DOHH2 (cell line): ENCODE data around the gene PPP2R2C.

Source experiments
- H3F3A ChIP-seq: fragments of 200-600 bp; sonication (generic), shearing (Covaris generic); 2 replicates; pipeline ENCODE4 v1.6.0; 2016; ENCODE audit warnings: antibody characterized with exemption, mild to moderate bottlenecking; ENCODE audit not compliant: control insufficient read depth, insufficient read depth
- H3K27ac ChIP-seq: fragments of 200-600 bp; sonication (generic); 2 replicates; pipeline ENCODE4 v1.5.1; 2014; ENCODE audit warnings: low read depth, mild to moderate bottlenecking, low read length, moderate library complexity
- H3K27me3 ChIP-seq: fragments of 200-600 bp; sonication (generic); 2 replicates; pipeline ENCODE4 v1.6.1; 2014; ENCODE audit warnings: mild to moderate bottlenecking, low read length, mixed read lengths; ENCODE audit not compliant: control insufficient read depth
- H3K36me3 ChIP-seq: fragments of 200-600 bp; sonication (generic); 2 replicates; pipeline ENCODE4 v1.6.1; 2014; ENCODE audit warnings: mild to moderate bottlenecking, low read length, moderate library complexity, mixed read lengths; ENCODE audit not compliant: control insufficient read depth
- H3K4me1 ChIP-seq: fragments of 200-600 bp; sonication (generic); 2 replicates; pipeline ENCODE4 v1.6.1; 2014; ENCODE audit warnings: mild to moderate bottlenecking, low read length, mixed read lengths; ENCODE audit not compliant: control insufficient read depth
- H3K4me2 ChIP-seq: fragments of 200-600 bp; sonication (generic); 2 replicates; pipeline ENCODE4 v1.6.0; 2014; ENCODE audit warnings: mild to moderate bottlenecking, low read length, moderate library complexity
- H3K4me3 ChIP-seq: fragments of 200-600 bp; sonication (generic); 2 replicates; pipeline ENCODE4 v1.5.1; 2014; ENCODE audit warnings: mild to moderate bottlenecking, low read length, mixed read lengths
- H3K79me2 ChIP-seq: fragments of 200-600 bp; sonication (generic); 2 replicates; pipeline ENCODE4 v1.6.1; 2014; ENCODE audit warnings: mild to moderate bottlenecking, low read length, mixed read lengths; ENCODE audit not compliant: control insufficient read depth
- H3K9me2 ChIP-seq: fragments of 200-600 bp; sonication (generic); replicated peaks from 2 replicates; pipeline ENCODE4 v1.6.1; 2014; ENCODE audit warnings: mild to moderate bottlenecking, low read length, mixed read lengths; ENCODE audit not compliant: control insufficient read depth
- H3K9me3 ChIP-seq: fragments of 200-600 bp; sonication (generic); 2 replicates; pipeline ENCODE4 v1.6.1; 2014; ENCODE audit warnings: antibody characterized with exemption, low read length, mixed read lengths; ENCODE audit not compliant: control insufficient read depth, insufficient read depth
- H4K20me1 ChIP-seq: fragments of 200-600 bp; sonication (generic); 2 replicates; pipeline ENCODE4 v1.6.0; 2014; ENCODE audit warnings: low read depth, mild to moderate bottlenecking, antibody characterized with exemption, low read length, moderate library complexity; ENCODE audit not compliant: control insufficient read depth, insufficient read depth
- CTCF ChIP-seq: fragments of 200-600 bp; sonication (generic); IDR thresholded peaks from one replicate; pipeline ENCODE4 v1.5.1; 2014; ENCODE audit warnings: antibody characterized with exemption, mild to moderate bottlenecking, low read depth, low read length; ENCODE audit not compliant: poor library complexity, severe bottlenecking
- EZH2phosphoT487 ChIP-seq: fragments of 200-600 bp; sonication (generic); IDR thresholded peaks from 2 replicates; pipeline ENCODE4 v1.6.1; 2017; ENCODE audit warnings: borderline replicate concordance, mild to moderate bottlenecking, antibody characterized with exemption, low read length, moderate library complexity, mixed read lengths

Gene PPP2R2C

GRCh38 chr4:6451309-6451708 is 21.1 kb downstream of the PPP2R2C start:
- TF ChIP-seq EZH2phosphoT487 (no peak), CTCF (no peak)
- H3K4me2 ChIP-seq = no peak overlapping the region
- H4K20me1 ChIP-seq = no peaks in the 10 kb centered on the region
- H3K4me1 ChIP-seq = no peaks in the 10 kb centered on the region
- H3K27me3 ChIP-seq = no peaks in the 10 kb centered on the region
- H3K9me2 ChIP-seq = no peaks in the 10 kb centered on the region
- no peaks in the 10 kb centered on the region for H3K79me2 ChIP-seq
- no peaks in the 10 kb centered on the region for H3K9me3 ChIP-seq
- no peak overlapping the region for H3K27ac ChIP-seq
- H3F3A ChIP-seq = no peaks in the 10 kb centered on the region
- H3K36me3 ChIP-seq = no peaks in the 10 kb centered on the region
- no peak overlapping the region for H3K4me3 ChIP-seq

GRCh38 chr4:6450709-6451108 is 21.7 kb downstream of the PPP2R2C start:
- Histone ChIP-seq H3K4me1 (no peaks in the 10 kb centered on the region), H3K9me2 (no peaks in the 10 kb centered on the region), H3K4me3 (no peak overlapping the region), H3F3A (no peaks in the 10 kb centered on the region), H3K27ac (no peak overlapping the region), H3K4me2 (no peak overlapping the region), H3K9me3 (no peaks in the 10 kb centered on the region), H3K36me3 (no peaks in the 10 kb centered on the region), H3K27me3 (no peaks in the 10 kb centered on the region), H3K79me2 (no peaks in the 10 kb centered on the region), H4K20me1 (no peaks in the 10 kb centered on the region)
- TF ChIP-seq CTCF = no peak

GRCh38 chr4:6449746-6450369 is 22.6 kb downstream of the PPP2R2C start:
- no peak overlapping the region for H3K4me2 ChIP-seq
- no peaks in the 10 kb centered on the region for H3K36me3 ChIP-seq
- no peaks in the 10 kb centered on the region for H3K4me1 ChIP-seq
- TF ChIP-seq CTCF (no peak), EZH2phosphoT487 (no peak)
- no peaks in the 10 kb centered on the region for H3K9me2 ChIP-seq
- no peaks in the 10 kb centered on the region for H4K20me1 ChIP-seq
- no peaks in the 10 kb centered on the region for H3K9me3 ChIP-seq
- no peaks in the 10 kb centered on the region for H3K27me3 ChIP-seq
- H3K79me2 ChIP-seq = no peaks in the 10 kb centered on the region
- no peak overlapping the region for H3K4me3 ChIP-seq
- no peak overlapping the region for H3K27ac ChIP-seq
- H3F3A ChIP-seq = no peaks in the 10 kb centered on the region
